Gastrocnemius medialis (tissue), 4 donors: ENCODE data around the gene MTCL1.

Experiments used
- CTCF ChIP-seq, 5 experiments: fragments of 450-650 bp in 3 of 5; fragments of 200-600 bp in 2 of 5; sonication (generic) in 2 of 5; IDR thresholded peaks in 4 of 5; conservative IDR thresholded peaks in 1 of 5; 1 replicate in 4 of 5; 2 replicates in 1 of 5; pipeline ENCODE4 v1.5.1; 2016 to 2019; ENCODE audit warnings: antibody characterized with exemption in 5 of 5, mild to moderate bottlenecking in 3 of 5, moderate library complexity in 3 of 5
- POLR2A ChIP-seq, 2 donors: fragments of 450-650 bp; IDR thresholded peaks; one replicate each; pipeline ENCODE4 v1.6.1; 2017; ENCODE audit warnings: antibody characterized with exemption in 2 of 2, mild to moderate bottlenecking in 2 of 2, moderate library complexity in 2 of 2

DNA sequence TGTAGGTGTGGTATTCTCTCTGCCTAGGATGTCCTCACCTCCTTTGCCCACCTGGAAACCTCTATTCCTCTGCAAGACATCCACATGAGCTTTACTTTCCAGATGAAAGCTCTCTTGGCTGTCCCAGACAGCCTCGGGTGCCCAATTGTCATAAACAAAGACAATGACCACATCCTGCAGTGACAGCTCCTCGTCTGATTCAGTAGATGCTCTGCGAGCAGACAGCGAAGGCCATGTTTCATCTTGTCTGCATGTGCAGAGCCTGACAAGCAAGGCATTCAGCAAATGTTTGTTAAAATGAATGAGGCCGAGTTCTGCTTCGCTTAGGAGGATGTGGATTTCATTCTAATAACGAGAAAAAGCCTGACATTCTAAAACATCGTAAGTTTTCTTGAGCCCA is 150.9 kb downstream of the MTCL1 start:
- no peak for TF ChIP-seq CTCF (IDR thresholded peaks at IDR 0.05 in 4 of 5, conservative IDR thresholded peaks at IDR 0.05 in 1 of 5)
- no peak for TF ChIP-seq POLR2A (IDR thresholded peaks at IDR 0.05)
